ENCODE data around the gene UTP14C. TPM values are rescaled to one million over a fixed set of nuclear protein-coding genes. Genes with fewer than 3 reads are reported as not detected.

The UTP14C gene
- total and polyA plus RNA-seq, 2 donors (not counting 1 experiment from before 2014, with no cell fraction given) = 1.9 to 14.9 TPM

GRCh38 chr13:52033039-52033438 lies 8.5 kb downstream of the UTP14C start:
- intact Hi-C loops (cut with micrococcal nuclease) = no loop called here
- H3K27me3 Mint-ChIP-seq = no peaks in the 10 kb centered on the region
- Histone ChIP-seq H3K9ac (ENCODE audit: low read length) (no peak overlapping the region), H3K4me3 (ENCODE audit: control extremely low read depth in 1 of 5, extremely low read depth in 1 of 5, insufficient read depth in 1 of 5, low read depth in 2 of 5, low read length in 4 of 5) (no peak overlapping the region), H2AFZ (ENCODE audit: insufficient read depth, low read depth, low read length, poor library complexity, severe bottlenecking) (no peak overlapping the region), H3K36me3 (replicated peaks in 1 of 2; ENCODE audit: control extremely low read depth in 1 of 2, control insufficient read depth in 1 of 2, extremely low read depth in 1 of 2, insufficient read depth in 2 of 2, low read length in 1 of 2) (peaks cover 0 to 16% of the 10 kb centered on the region in 2 experiments), H3K27ac (ENCODE audit: low read length in 2 of 2) (no peak overlapping the region), H3K4me2 (replicated peaks; ENCODE audit: low read depth, low read length, poor library complexity, severe bottlenecking) (no peak overlapping the region), H3K4me1 (ENCODE audit: control insufficient read depth in 2 of 2, insufficient read depth in 2 of 2, low read length in 2 of 2) (no peaks in the 10 kb centered on the region), H3K79me2 (ENCODE audit: control insufficient read depth, insufficient read depth, low read length) (no peaks in the 10 kb centered on the region), H3K9me3 (ENCODE audit: control extremely low read depth in 1 of 3, control insufficient read depth in 2 of 3, insufficient read depth in 1 of 3, low read length in 2 of 3) (no peaks in the 10 kb centered on the region), H4K20me1 (ENCODE audit: control insufficient read depth, insufficient read depth, low read length, poor library complexity, severe bottlenecking) (peaks cover 9% of the 10 kb centered on the region), H3K27me3 (replicated peaks in 1 of 4; ENCODE audit: control extremely low read depth in 1 of 4, control insufficient read depth in 3 of 4, insufficient read depth in 4 of 4, low read length in 3 of 4) (no peaks in the 10 kb centered on the region)
- ChIA-PET POLR2A (no interaction called here), CTCF (no interaction called here)
- 100% methylated on average over 2 of the region's 2 CpGs for WGBS (ENCODE audit: insufficient coverage)
- peaks cover 7% of the 10 kb centered on the region for H3K4me1 Mint-ChIP-seq
- no peak for ATAC-seq (ENCODE audit: low read depth)
- TF ChIP-seq EZH2 (IDR thresholded peaks at IDR 0.05; ENCODE audit: borderline replicate concordance, insufficient read depth, low read depth, low read length, poor library complexity, severe bottlenecking) = no peak
- TF ChIP-seq, protein P1, sequence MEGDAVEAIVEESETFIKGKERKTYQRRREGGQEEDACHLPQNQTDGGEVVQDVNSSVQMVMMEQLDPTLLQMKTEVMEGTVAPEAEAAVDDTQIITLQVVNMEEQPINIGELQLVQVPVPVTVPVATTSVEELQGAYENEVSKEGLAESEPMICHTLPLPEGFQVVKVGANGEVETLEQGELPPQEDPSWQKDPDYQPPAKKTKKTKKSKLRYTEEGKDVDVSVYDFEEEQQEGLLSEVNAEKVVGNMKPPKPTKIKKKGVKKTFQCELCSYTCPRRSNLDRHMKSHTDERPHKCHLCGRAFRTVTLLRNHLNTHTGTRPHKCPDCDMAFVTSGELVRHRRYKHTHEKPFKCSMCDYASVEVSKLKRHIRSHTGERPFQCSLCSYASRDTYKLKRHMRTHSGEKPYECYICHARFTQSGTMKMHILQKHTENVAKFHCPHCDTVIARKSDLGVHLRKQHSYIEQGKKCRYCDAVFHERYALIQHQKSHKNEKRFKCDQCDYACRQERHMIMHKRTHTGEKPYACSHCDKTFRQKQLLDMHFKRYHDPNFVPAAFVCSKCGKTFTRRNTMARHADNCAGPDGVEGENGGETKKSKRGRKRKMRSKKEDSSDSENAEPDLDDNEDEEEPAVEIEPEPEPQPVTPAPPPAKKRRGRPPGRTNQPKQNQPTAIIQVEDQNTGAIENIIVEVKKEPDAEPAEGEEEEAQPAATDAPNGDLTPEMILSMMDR (IDR thresholded peaks at IDR 0.05) = no peak
- no peak overlapping the region for H3K4me3 Mint-ChIP-seq
- no peak for DNase-seq
- H3K27ac Mint-ChIP-seq = no peak overlapping the region
- H3K9me3 Mint-ChIP-seq (ENCODE audit: insufficient read depth) = no peaks in the 10 kb centered on the region

GRCh38 chr13:52034616-52035226 lies 10.2 kb downstream of the UTP14C start:
- Mint-ChIP-seq H3K27ac (no peak overlapping the region), H3K4me1 (peaks cover 5% of the 10 kb centered on the region), H3K9me3 (ENCODE audit: insufficient read depth) (no peaks in the 10 kb centered on the region), H3K4me3 (no peak overlapping the region), H3K27me3 (no peaks in the 10 kb centered on the region)
- no CpG with 5 or more reads among the region's 5 CpGs for WGBS (ENCODE audit: insufficient coverage)
- Histone ChIP-seq H3K9me3 (ENCODE audit: control extremely low read depth in 1 of 3, control insufficient read depth in 2 of 3, insufficient read depth in 1 of 3, low read length in 2 of 3) (no peaks in the 10 kb centered on the region), H4K20me1 (ENCODE audit: control insufficient read depth, insufficient read depth, low read length, poor library complexity, severe bottlenecking) (peaks cover 9% of the 10 kb centered on the region), H3K27ac (ENCODE audit: low read length in 2 of 2) (no peak overlapping the region), H3K4me3 (ENCODE audit: control extremely low read depth in 1 of 5, extremely low read depth in 1 of 5, insufficient read depth in 1 of 5, low read depth in 2 of 5, low read length in 4 of 5) (no peak overlapping the region), H3K36me3 (replicated peaks in 1 of 2; ENCODE audit: control extremely low read depth in 1 of 2, control insufficient read depth in 1 of 2, extremely low read depth in 1 of 2, insufficient read depth in 2 of 2, low read length in 1 of 2) (peaks cover 0 to 3% of the 10 kb centered on the region in 2 experiments), H3K4me1 (ENCODE audit: control insufficient read depth in 2 of 2, insufficient read depth in 2 of 2, low read length in 2 of 2) (no peaks in the 10 kb centered on the region), H2AFZ (ENCODE audit: insufficient read depth, low read depth, low read length, poor library complexity, severe bottlenecking) (no peak overlapping the region), H3K9ac (ENCODE audit: low read length) (no peak overlapping the region), H3K4me2 (replicated peaks; ENCODE audit: low read depth, low read length, poor library complexity, severe bottlenecking) (no peak overlapping the region), H3K79me2 (ENCODE audit: control insufficient read depth, insufficient read depth, low read length) (no peaks in the 10 kb centered on the region), H3K27me3 (replicated peaks in 1 of 4; ENCODE audit: control extremely low read depth in 1 of 4, control insufficient read depth in 3 of 4, insufficient read depth in 4 of 4, low read length in 3 of 4) (no peaks in the 10 kb centered on the region)
- CTCF ChIA-PET = interaction anchor here (0.8 kb wide), 1 partner anchor 56 kb away, joined by 3 read pairs; no protein-coding TSS in a partner anchor
- intact Hi-C loops (cut with micrococcal nuclease) = no loop called here
- TF ChIP-seq EZH2 (IDR thresholded peaks at IDR 0.05; ENCODE audit: borderline replicate concordance, insufficient read depth, low read depth, low read length, poor library complexity, severe bottlenecking) = no peak
- TF ChIP-seq, protein P1 (IDR thresholded peaks at IDR 0.05) = no peak
- DNase-seq (no peak), ATAC-seq (ENCODE audit: low read depth) (no peak)
- POLR2A ChIA-PET = no interaction called here
